SK-N-SH (cell line): ENCODE data around the gene PPP2R5B. TPM values are rescaled to one million over a fixed set of nuclear protein-coding genes. Genes with fewer than 3 reads are reported as not detected.

Experiments used
- CTCF ChIP-seq: fragments of 200-600 bp; sonication (generic); IDR thresholded peaks from 2 replicates; pipeline ENCODE4 v1.6.1; 2017; ENCODE audit warnings: antibody characterized with exemption, mild to moderate bottlenecking, moderate library complexity
- ELF1 ChIP-seq: IDR thresholded peaks from 2 replicates; pipeline ENCODE4 v1.4.0; 2012
- EZH2phosphoT487 ChIP-seq: fragments of 200-600 bp; sonication (generic); IDR thresholded peaks from 2 replicates; pipeline ENCODE4 v1.6.1; 2017; ENCODE audit warnings: low read depth, mixed run types, mild to moderate bottlenecking, antibody characterized with exemption, moderate library complexity, borderline replicate concordance
- IRF3 ChIP-seq: fragments of 150-350 bp; IDR thresholded peaks from 2 replicates; pipeline ENCODE4 v1.6.1; 2016; ENCODE audit warnings: mild to moderate bottlenecking, low read depth, low read length
- NFIC ChIP-seq: IDR thresholded peaks from 2 replicates; pipeline ENCODE4 v1.4.0; 2012; ENCODE audit warnings: borderline replicate concordance
- REST ChIP-seq: IDR thresholded peaks from 2 replicates; pipeline ENCODE4 v1.6.1; 2012; ENCODE audit warnings: mild to moderate bottlenecking, low read depth, low read length, moderate library complexity
- TEAD4 ChIP-seq: IDR thresholded peaks from 2 replicates; pipeline ENCODE4 v1.4.0; 2012; ENCODE audit warnings: mild to moderate bottlenecking, borderline replicate concordance; ENCODE audit not compliant: insufficient read depth
- USF1 ChIP-seq: IDR thresholded peaks from 2 replicates; pipeline ENCODE4 v1.4.0; 2012; ENCODE audit warnings: low read depth, borderline replicate concordance
- ZBTB33 ChIP-seq: IDR thresholded peaks from 2 replicates; pipeline ENCODE4 v1.4.0; 2012; ENCODE audit warnings: low read depth, borderline replicate concordance
- polyA plus RNA-seq, 3 experiments: library from polyadenylated mRNA; depleted of rRNA; stranded (reverse); fragments of >200 nt; gene quantifications; 2 replicates each; pipeline ENCODE4 v1.2.3, GENCODE V29; 2012

The PPP2R5B gene
- polyA plus RNA-seq, 1 of the 3 experiments (the other 2 are of a cell fraction) = 15.1 TPM

GRCh38 chr11:64916775-64917662 is 7.5 kb upstream of the PPP2R5B start, which contains the start of gene ATG2A (continued):
- TF ChIP-seq ELF1 (no peak), ZBTB33 (no peak), IRF3 (peak; percentile 31; the same call in 1 of the 2 replicates), USF1 (no peak), CTCF (no peak), TEAD4 (no peak), NFIC (no peak), REST (no peak), EZH2phosphoT487 (no peak)
